AG08395 (cell line): ENCODE data around the gene RNF208.

ENCODE experiments used
- DNase-seq: peaks from one replicate; pipeline ENCODE4 v3.0.0; 2012; ENCODE audit warnings: mixed read lengths, low spot score

RNF208 gene

DNA sequence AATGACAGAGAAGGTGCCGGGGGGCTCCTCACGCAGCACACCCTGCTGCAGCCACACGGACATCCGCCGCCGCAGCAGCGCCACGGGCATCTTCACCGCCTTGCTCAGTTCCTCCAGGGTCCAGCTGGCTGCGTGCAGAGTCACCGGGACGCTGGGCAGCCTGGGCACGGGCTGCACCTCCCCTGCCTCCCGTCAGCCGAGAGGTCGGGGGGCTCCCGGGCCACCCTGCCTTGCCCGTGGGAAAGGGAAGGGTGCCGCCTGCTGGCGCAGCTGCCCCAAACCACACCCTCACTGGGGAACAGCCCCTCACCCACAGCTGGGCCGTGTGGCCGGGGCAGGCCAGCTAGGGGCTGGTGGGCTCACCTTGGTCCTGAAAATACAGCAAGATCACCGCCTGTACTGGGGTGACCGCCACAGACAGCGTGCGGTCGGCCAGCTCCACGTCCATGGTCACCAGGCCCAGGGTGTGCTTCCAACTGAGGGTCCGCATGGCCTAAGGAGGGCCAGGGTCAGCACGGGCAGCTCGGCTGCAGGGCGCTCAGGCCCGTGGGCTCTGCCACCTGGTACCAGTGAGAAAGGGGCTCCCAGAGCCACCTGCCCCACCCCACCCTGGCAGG lies 46.6 kb downstream of the RNF208 start:
- DNase-seq = no peak

DNA sequence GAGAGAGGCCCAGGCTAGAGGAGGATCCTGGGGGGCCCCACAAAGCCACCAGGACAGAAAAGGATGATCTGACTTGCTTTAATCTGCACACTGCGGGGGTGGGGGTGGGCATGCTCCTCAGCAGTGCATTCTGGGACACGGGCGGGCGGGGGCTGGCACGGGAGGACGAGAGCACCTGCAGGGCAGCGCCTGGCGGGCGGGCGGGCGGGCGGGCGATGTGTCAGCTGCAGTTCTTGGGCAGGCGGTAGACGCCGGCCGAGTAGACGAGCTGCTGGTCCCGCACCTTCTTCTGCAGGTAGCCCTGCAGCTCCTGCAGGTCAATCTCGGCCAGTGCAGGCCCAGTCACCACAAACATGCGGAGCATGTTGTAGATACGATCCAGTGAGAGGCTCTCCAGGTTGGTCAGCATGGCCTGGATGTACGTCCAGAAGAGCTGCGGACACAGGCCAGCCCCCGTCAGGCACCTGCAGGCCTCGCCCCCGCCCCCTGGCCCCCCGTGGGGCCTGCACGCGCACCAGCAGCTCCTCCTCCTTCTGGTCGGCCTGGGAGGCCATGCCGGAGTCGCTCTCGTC lies 47.2 kb downstream of the RNF208 start:
- no peak for DNase-seq

DNA sequence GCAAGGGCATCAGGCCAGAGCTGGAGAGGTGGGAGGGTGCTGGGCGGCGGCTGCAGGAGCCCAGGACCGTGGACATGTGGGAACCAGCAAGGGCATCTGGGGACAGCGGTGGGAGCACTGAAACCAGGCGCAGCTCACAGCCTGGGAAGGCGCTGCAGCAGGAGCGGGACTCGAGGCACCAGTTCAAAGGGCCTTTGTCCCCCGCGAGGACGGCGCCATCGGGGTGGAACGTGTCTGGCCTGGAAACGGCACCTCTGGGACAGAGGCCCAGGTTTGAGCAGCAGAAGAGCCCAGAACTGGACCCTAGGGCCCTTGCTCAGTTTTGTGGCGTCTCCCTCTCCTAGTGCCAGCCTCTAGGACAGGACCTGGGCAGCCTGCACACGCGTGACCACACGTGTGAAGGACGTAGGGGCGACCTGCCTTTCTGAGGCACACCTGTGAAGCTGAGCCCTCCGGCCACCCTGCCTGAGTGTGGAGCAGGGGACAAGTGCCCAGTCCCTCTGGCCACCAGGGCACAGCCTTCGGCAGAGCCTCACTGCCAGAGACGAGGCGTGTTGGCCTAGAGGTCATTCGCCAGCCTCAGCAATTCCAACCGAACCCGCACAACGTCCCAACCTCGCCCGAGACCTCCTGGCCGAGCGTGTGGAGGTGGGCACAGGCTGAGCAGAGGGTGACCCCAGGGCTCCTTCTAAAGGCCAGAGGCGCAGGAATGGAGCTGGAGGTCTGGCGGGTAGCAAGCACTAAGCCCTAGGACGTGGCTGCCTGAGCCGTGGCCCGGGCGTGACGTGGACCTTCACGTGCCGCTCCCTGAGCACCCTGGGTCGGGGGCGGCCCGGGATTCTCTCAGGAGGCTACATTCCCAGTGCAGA lies 48.0 kb downstream of the RNF208 start:
- no peak for DNase-seq

DNA sequence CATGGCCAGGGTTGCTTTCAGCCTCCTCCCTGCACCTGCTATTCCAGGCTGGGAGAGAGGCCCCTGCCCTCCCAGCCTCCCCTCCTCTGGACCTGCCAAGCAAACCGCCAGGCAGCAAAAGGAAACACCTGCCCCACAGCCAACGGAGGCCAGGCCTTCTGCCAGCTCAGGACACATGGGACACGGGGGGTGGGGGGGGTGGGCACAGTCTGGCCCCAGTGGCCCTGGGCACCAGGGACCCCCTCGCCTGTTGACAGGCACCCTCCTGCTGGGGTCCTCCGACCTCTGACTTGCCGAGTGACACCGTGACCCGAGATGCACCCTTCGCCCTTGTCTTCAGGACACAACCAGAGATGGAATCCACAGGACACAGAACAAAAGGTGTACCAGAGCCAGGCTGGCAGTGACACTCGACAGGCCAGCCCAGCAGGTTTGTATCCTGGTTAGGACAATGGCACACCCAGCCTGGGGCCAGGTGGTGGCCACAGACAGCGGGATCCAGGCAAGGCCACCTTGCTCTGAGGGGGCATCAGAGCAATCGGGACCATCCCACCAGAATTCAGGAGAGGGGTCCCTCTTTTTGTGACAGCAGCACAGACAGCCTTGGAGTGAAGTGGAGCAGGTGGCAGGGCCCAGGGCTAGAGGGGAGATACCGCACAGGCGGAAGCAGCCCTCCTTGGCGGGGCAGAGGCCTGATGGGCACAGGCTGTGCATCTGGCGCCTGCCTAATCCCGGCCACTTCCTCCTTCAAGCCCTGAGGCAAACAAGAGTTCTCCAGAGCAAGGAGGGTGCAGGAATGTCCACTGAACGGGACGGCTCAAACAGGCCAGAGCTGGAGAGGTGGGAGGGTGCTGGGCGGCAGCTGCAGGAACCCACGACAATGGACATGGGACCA lies 48.9 kb downstream of the RNF208 start:
- no peak for DNase-seq

DNA sequence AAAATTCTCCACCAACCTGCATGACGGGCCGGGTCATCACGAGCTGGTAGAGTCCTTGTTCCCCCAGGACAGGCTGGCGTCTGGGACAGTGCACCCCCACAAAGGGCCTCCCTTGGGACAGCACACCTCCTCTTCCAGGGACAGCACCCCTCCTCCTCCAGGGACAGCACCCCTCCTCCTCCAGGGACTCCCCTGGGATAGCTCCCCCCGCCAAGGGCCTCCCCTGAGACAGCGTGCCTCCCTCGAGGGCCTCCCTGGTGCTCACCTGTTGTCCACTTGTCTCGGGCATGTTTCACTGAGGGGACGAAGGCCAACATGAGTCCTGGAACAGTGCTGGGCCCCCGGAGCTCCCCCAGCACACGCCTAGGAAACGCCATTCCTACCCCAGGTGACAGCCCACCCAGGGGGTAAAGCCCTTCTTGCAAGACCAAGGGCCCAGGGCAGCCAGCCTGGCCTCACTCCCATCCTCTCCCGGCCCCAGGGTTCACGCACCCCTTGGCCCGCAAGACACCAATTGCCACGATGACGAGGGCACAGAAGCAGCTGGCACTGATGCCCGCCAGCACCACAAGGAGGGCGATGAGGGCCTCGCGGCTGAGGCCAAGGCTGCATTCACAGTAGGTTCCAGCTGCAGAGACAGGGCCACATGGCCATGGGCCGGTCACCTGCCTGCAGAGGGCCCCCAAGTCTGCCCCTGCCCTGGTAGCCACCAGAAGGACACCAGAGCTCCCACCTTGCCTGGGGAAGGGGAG lies 50.7 kb downstream of the RNF208 start:
- no peak for DNase-seq

DNA sequence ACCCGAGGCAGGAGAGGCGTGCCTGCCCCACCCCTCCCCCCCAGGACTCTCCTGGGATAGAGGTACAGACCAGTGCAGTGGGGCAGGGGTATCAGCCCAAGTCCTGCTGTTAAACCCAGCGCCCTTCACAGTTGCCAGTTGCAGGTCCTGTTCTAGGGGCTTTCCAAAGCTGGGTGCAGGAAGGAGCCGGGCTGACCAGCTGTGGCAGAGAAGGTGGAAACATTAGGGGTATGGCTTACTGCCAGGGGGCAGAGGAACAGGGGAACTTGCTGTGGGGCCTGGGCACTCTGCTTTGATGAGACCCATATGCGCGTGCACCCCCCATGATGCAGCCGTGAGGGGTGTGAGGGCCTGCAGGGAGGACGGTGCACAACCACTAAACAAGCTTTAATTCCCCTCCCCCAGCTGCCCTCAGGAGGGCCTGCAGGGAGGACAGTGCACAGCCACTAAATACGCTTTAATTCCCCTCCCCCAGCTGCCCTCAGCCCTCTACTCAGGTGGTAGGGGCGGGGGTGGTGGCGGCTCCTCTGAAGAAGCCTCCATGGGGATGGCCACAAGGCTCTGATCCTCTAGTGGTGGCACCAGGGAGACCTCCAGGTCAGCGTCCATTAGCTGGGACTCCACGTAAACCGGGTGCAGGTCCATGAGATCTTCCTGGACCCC lies 51.4 kb downstream of the RNF208 start:
- DNase-seq = no peak
